ENCODE results near the gene CFAP45.

CFAP45 gene

DNA sequence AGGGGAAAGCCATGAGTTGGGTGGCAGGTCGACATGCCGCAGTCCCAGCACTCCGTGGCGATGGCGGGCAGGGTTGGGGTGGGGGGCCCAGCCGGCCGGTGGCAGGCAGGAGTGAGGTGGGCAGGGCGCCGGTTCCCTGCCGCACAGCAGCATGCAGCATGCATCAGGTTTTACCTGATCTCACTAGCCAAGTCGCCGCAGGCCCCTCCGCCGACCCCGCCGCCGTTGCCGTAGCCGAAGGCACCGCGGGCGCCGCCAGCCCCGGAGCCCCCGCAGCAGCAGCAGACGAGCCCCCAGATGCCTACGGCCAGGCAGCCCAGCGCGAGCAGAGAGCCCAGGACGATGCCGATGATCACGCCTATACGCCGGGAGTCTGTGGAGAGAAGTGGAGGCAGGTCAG is 44.3 kb downstream of the CFAP45 start:
- H3K9me3 Mint-ChIP-seq = no peaks in the 10 kb centered on the region
- H3K4me1 Mint-ChIP-seq (ENCODE audit: low read depth) = peaks cover 10% of the 10 kb centered on the region
- no peak overlapping the region for H3K27ac Mint-ChIP-seq
- H3K27me3 Mint-ChIP-seq (ENCODE audit: low read depth) = peaks cover 35% of the 10 kb centered on the region
- no peak overlapping the region for H3K4me3 Mint-ChIP-seq
- peaks cover 1% of the 10 kb centered on the region for H3K36me3 Mint-ChIP-seq (ENCODE audit: low read depth)

DNA sequence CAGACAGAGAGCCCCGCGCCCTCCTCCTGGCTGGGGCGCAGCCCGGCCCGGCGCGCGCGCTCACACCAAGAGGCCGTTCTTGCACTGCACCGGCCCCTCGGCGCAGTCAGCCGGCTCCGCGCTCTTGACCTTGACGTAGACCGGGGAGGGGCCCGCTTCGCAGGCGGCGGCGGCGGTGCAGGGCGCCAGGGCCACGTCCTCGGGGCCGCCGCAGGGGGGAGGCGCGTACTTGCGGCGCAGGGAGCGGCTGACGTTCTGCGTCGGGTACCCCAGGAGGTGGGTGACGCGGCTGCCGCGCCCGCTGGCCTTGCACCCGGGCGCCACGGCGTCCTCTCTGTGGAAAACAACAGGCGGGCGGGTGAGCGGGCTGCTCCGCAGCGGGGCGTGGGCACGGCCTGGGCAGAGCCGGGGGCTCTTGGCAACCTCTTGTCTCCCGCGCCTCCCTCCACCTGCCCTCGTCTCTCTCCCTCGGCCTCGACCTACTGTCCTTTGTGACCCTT is 45.2 kb downstream of the CFAP45 start:
- Mint-ChIP-seq H3K27ac (peak overlapping the region; percentile 71), H3K36me3 (ENCODE audit: low read depth) (peaks cover 1% of the 10 kb centered on the region), H3K9me3 (no peaks in the 10 kb centered on the region), H3K4me3 (peak overlapping the region; percentile 84), H3K4me1 (ENCODE audit: low read depth) (peaks cover 10% of the 10 kb centered on the region), H3K27me3 (ENCODE audit: low read depth) (peaks cover 42% of the 10 kb centered on the region)

DNA sequence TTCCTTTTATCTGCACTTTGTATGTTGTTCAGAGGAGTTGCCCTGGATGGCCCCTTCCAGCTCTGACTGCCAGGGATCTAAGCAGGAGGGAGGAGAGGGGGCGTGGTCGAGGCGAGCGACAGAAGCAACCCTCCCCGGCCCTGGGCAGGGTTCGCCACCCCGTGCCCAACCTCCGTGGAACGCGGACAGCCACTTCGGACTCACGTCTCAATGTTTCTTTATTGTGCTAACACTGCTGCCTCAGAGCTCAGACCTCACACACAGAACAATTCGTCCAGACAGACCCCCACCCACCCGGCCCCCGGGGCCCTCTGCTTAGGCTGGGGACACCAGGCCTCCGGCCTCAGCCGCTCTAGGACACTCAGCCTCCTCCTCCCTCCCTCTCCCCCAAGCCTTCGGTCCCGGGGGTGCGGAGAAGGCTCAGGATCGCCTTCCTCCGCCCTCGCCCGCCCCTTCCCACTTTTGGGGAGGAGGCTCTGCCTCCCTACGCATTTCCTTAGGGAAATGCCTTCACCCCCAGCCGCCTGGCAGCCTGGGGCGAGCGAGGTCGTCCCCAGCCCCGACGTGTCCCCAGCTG is 45.8 kb downstream of the CFAP45 start:
- no peak overlapping the region for H3K27ac Mint-ChIP-seq
- H3K27me3 Mint-ChIP-seq (ENCODE audit: low read depth) = peaks cover 42% of the 10 kb centered on the region
- H3K9me3 Mint-ChIP-seq = no peaks in the 10 kb centered on the region
- peaks cover 1% of the 10 kb centered on the region for H3K36me3 Mint-ChIP-seq (ENCODE audit: low read depth)
- H3K4me1 Mint-ChIP-seq (ENCODE audit: low read depth) = peaks cover 10% of the 10 kb centered on the region
- H3K4me3 Mint-ChIP-seq = peak overlapping the region; percentile 23

DNA sequence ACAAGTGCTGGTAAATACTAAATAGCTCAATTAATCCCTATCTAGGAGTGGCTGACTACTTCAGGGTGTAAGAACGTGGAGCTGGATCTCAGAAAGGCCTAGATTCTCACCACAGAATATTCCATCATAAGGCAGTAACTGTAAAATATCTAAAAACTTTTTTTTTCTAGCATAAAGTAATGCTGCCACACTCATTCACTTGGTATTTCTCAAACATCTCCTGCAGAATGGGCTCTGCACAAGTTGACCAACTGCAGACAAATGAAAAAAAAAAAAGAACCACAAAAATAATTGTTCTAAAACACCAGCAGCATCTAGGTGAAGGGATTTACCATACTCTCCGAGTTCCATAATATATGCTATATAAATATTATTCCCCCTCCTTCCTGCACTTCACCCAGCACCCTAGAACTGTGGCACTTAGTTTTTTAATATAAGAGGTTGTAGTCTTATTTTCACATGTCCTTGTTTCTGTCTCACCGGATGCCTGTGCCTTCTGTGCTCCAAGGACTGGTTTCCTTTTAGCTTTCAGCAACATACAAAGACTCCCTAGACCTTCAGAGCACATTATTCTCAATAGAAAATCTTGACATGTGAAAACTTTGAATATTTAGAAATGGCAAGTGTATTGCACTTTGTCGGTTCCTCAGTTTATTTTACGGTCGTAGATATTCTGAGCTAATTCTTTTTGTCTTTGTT is 46.4 kb downstream of the CFAP45 start:
- H3K27me3 Mint-ChIP-seq (ENCODE audit: low read depth) = peaks cover 42% of the 10 kb centered on the region
- H3K36me3 Mint-ChIP-seq (ENCODE audit: low read depth) = peaks cover 1% of the 10 kb centered on the region
- H3K9me3 Mint-ChIP-seq = no peaks in the 10 kb centered on the region
- H3K4me1 Mint-ChIP-seq (ENCODE audit: low read depth) = peaks cover 10% of the 10 kb centered on the region
- no peak overlapping the region for H3K27ac Mint-ChIP-seq
- H3K4me3 Mint-ChIP-seq = peak overlapping the region; percentile 23

DNA sequence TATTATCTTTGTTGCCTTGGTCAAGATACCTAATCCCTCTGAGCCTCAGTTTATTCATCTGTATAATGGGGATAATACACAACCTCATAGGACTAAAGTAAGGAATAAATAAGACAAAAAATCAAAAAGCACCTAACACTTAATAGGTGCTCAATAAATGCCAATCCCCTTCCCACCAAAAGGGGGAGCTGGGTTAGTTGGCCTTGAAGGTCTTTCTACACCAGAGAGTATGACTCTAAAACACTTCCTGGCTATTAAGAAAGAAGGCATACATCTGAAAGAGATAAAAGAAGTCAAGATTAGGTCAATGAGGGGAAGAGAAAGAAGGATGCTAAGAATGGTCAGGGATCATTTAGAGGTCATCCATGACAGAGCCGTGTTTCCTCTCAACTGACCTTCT is 48.6 kb downstream of the CFAP45 start:
- H3K36me3 Mint-ChIP-seq (ENCODE audit: low read depth) = peaks cover 1% of the 10 kb centered on the region
- no peak overlapping the region for H3K27ac Mint-ChIP-seq
- no peaks in the 10 kb centered on the region for H3K9me3 Mint-ChIP-seq
- H3K4me3 Mint-ChIP-seq = no peak overlapping the region
- H3K27me3 Mint-ChIP-seq (ENCODE audit: low read depth) = peaks cover 46% of the 10 kb centered on the region
- H3K4me1 Mint-ChIP-seq (ENCODE audit: low read depth) = peaks cover 10% of the 10 kb centered on the region

DNA sequence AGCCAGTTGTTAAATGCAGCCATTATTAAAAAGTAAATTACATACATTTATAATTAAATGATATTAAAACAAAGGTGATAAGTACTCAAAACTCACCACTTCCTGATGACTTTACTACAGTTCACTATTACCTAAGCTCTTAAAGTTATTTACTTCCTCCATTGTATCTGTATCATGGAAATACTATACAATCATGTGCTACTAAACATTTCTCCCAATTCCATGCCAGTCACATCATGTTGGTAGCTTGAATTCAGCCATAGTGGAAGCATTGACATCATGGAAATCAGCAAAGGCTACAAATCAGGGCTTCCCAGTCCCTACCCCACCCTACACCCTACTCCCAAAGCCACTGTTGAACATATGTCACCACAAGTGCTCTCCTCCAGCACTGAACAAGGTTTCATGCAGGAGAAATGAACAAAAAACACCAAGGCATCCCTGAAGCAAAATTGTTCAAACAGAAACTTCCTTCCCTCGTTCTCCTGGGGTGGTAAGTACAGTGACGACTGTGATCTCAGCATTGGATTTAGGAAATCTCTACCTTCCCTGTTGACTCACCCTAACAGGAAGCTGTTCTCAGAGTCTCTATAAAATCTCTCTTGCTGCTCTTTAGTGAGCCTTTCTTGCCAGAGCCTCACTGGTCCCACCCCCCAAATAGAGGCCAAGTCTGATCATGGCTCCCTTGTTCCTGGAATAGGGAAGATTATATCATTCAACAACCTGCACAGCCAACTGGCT is 50.2 kb downstream of the CFAP45 start:
- H3K27ac Mint-ChIP-seq = no peak overlapping the region
- peaks cover 48% of the 10 kb centered on the region for H3K27me3 Mint-ChIP-seq (ENCODE audit: low read depth)
- H3K4me3 Mint-ChIP-seq = no peak overlapping the region
- no peaks in the 10 kb centered on the region for H3K36me3 Mint-ChIP-seq (ENCODE audit: low read depth)
- peaks cover 6% of the 10 kb centered on the region for H3K4me1 Mint-ChIP-seq (ENCODE audit: low read depth)
- no peaks in the 10 kb centered on the region for H3K9me3 Mint-ChIP-seq

DNA sequence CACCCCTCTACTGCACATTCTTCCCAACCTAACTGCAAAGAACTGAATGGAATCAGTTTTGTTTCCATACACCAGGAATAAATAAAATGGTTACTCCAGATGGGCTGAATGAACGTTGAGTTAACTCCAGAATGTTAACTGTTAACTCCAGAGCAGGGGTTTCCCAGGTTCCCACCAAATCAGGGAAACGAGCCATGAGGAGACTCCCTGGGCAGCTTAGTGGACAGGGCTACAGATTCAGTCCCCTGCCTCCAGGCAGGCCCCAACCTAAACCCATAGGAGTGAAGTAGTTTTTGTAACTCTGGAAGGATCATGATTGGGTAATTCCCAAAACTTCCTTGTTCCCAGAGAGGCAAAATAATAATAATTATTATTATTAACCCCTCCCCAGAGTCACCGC is 51.6 kb downstream of the CFAP45 start:
- Mint-ChIP-seq H3K9me3 (no peaks in the 10 kb centered on the region), H3K27ac (no peak overlapping the region), H3K27me3 (ENCODE audit: low read depth) (peaks cover 53% of the 10 kb centered on the region)

DNA sequence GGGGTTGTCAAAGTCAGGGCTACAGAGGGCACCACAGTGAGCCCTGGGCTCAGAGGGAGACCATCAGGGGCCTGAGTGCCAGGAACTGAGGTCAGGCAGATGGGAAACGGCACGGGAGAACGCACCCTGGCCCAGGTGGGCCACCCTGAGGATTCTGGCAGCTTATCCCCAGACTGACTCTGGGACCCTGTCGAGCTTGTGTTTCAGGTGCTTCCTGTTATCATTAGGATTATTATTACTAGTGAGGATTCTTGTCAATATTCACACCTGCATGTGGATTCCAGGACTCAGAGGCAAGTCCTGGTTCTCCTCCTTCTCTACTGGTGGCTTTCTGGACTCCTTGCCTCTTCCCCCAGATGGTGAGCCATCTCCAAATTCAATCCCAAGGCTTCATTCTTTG is 52.7 kb downstream of the CFAP45 start:
- peaks cover 46% of the 10 kb centered on the region for H3K27me3 Mint-ChIP-seq (ENCODE audit: low read depth)
- H3K36me3 Mint-ChIP-seq (ENCODE audit: low read depth) = no peaks in the 10 kb centered on the region
- no peak overlapping the region for H3K27ac Mint-ChIP-seq
- H3K4me1 Mint-ChIP-seq (ENCODE audit: low read depth) = no peaks in the 10 kb centered on the region
- H3K9me3 Mint-ChIP-seq = no peaks in the 10 kb centered on the region
- H3K4me3 Mint-ChIP-seq = no peak overlapping the region

More for the DNA sequence above, 51.6 kb downstream of the CFAP45 start:
- H3K36me3 Mint-ChIP-seq (ENCODE audit: low read depth) = no peaks in the 10 kb centered on the region
- H3K4me3 Mint-ChIP-seq = no peak overlapping the region
- no peaks in the 10 kb centered on the region for H3K4me1 Mint-ChIP-seq (ENCODE audit: low read depth)

DNA sequence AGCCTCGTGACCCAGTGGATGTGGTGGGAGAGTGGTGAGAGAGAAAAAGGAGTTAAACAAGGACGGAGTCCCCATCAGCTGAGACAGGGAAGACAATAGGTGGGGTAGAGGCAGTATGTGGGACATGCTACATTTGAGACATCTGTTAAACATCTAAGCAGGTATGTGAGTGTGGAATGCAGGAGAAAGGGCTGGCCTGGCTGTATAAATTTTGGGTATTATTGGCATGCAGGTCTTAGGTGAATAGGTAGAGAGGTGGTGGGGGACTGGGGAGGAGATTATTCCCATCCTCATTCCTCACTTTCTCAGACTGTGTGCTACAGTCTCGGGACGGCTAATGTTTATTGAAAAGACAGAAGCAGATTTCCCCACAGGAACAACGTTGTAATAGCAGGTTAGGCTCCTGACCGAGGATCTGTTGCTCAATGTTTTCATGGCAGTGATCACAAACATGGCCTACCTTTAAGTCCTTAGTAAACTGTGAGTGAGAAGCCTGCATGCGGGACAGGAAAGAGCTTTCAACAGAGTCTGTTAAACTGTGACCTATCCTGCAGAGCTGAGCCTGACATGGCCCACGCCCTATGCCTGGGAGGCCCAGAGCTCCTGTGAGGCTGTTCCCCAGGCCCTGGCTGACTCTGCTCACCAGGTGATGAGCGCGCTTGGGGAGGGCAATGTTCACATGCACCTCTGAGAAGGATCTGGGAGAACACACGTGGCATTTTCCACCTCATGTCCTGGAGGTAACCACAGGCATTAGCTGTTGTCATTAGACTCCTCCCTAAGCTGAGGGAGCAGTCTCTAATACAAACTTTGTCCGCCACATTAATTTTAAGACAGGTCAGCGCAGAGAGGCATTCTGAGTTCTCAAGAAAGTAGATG is 54.0 kb downstream of the CFAP45 start:
- no peaks in the 10 kb centered on the region for H3K36me3 Mint-ChIP-seq (ENCODE audit: low read depth)
- no peak overlapping the region for H3K27ac Mint-ChIP-seq
- H3K9me3 Mint-ChIP-seq = no peaks in the 10 kb centered on the region
- peaks cover 43% of the 10 kb centered on the region for H3K27me3 Mint-ChIP-seq (ENCODE audit: low read depth)
- no peak overlapping the region for H3K4me3 Mint-ChIP-seq
- H3K4me1 Mint-ChIP-seq (ENCODE audit: low read depth) = no peaks in the 10 kb centered on the region

DNA sequence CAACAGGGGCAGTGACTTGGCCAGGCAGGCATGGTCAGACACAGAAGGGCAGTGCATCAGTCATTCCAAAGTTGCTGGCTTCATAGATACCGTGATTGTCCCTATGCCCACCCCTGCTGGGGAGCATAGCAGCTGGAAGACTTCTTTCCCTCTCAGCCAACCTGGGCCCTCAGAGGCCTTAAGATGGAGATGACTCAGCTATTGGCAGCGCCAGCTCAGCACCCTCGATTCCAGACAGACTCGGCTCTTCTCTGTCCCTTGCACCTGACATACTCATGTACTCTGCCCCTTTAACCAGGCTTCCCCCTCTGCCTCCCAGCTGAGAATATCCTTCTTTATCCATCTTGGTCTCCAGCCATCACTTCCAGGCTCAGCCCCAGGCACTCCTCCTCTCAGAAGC is 56.5 kb downstream of the CFAP45 start:
- Mint-ChIP-seq H3K27ac (no peak overlapping the region), H3K4me3 (no peak overlapping the region), H3K27me3 (ENCODE audit: low read depth) (peaks cover 35% of the 10 kb centered on the region), H3K36me3 (ENCODE audit: low read depth) (no peaks in the 10 kb centered on the region), H3K4me1 (ENCODE audit: low read depth) (no peaks in the 10 kb centered on the region), H3K9me3 (no peaks in the 10 kb centered on the region)

DNA sequence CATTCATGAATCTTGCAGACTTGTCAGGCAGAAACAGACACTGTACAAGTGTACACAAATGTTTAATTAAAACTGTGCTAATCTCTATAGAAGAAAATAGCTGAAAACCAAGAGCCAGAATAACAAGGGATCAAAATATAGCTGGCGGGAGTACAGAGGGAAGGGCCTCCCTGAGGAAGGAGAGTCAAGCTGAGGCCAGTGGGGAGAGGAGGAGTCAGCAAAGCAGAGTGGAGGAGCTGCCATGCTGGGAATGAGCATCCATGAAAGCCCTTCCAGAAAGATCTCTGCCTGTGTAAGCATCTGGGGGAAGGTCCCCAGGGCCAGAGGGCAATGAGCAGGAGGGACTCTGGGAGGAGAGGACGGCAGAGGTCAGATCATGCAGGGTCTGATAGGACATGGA is 58.2 kb downstream of the CFAP45 start:
- no peak overlapping the region for H3K27ac Mint-ChIP-seq
- H3K4me1 Mint-ChIP-seq (ENCODE audit: low read depth) = no peaks in the 10 kb centered on the region
- no peaks in the 10 kb centered on the region for H3K36me3 Mint-ChIP-seq (ENCODE audit: low read depth)
- H3K4me3 Mint-ChIP-seq = no peak overlapping the region
- no peaks in the 10 kb centered on the region for H3K9me3 Mint-ChIP-seq
- H3K27me3 Mint-ChIP-seq (ENCODE audit: low read depth) = peaks cover 40% of the 10 kb centered on the region

DNA sequence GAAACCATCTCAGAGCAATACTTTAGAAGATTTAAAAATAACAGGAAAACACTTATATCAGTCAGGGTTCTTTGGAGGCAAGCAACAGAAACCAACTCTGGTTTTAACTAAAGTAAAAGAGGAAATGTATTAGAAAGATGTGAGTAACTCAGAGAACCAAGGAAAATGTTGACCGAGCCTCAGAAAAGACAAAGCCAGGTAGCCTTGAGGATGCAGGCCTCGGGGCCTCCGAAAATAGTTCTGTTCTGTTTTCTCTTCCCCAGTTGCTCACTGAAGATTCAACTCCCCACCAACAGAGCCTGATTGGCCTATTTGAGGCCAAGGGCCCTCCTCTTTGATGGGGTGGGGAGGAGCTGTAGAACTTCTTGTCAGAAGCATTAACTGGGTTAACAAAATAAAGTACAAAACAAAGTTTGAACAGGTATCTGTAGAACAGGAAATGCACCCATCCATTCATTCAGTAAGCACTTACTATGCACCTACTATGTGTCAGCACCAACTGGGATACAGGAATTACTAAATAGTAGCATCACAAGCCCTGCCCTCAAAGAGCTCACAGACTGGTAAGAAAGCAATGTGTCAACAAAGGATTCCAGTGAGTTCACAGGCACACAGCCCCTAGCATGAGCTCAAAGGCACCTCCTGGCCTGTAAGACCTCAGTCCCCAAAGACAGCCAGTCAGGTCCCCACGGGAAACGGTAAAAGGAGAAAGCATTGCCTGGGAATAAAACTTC is 60.7 kb downstream of the CFAP45 start:
- Mint-ChIP-seq H3K4me1 (ENCODE audit: low read depth) (peaks cover 1% of the 10 kb centered on the region), H3K27ac (no peak overlapping the region), H3K27me3 (ENCODE audit: low read depth) (peaks cover 43% of the 10 kb centered on the region), H3K9me3 (no peaks in the 10 kb centered on the region), H3K36me3 (ENCODE audit: low read depth) (no peaks in the 10 kb centered on the region), H3K4me3 (no peak overlapping the region)

DNA sequence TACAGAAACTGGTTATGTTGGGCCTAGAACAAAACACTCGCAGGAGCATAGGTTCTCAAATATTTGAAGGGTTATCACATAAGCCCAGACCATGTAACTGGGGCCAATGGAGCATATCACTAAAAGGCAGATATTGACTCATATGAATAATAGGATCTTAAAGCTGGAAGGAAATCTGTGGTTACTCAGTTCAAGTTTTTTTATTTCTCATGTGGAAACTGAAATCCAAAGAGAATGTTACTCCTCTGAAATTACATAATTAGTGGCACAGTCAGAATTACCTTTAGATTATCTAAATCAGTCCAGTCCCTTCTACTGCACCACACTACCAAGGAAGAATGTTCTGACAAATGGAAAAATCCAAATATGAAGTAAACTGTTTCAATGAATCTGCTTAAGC is 61.2 kb downstream of the CFAP45 start:
- no peaks in the 10 kb centered on the region for H3K9me3 Mint-ChIP-seq
- peaks cover 40% of the 10 kb centered on the region for H3K27me3 Mint-ChIP-seq (ENCODE audit: low read depth)
- peaks cover 1% of the 10 kb centered on the region for H3K4me1 Mint-ChIP-seq (ENCODE audit: low read depth)
- H3K36me3 Mint-ChIP-seq (ENCODE audit: low read depth) = no peaks in the 10 kb centered on the region
- no peak overlapping the region for H3K4me3 Mint-ChIP-seq
- no peak overlapping the region for H3K27ac Mint-ChIP-seq
